Measurements from ENCODE around the gene SLC9A9. TPM values are rescaled to one million over a fixed set of nuclear protein-coding genes. Genes with fewer than 3 reads are reported as not detected.

The SLC9A9 gene
- total RNA-seq, 4 donors from 2014 or later, result 1.1 to 15.9 (median 9.7) TPM

DNA sequence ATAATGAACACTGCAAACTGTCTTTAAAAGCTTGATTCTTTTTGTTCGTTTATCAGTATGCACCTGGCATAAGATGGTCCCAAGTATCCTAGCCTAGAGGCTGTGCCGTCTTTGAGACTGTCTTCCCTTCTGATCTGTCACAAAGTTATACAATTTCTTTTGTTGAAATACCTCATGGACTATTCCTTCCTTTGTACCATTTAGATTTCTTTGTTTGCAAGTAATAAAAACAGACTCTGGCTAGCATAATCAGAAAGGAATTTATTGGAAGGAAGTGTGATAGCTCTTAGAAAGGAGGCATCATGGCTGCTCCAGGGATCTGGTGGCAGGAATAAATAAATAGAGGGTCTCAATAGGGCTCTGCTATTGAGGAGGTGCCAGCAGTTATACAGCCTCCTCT, 280.4 kb downstream of the SLC9A9 start:
- in situ Hi-C loops (cut with MboI; ENCODE audit: low pct_ligation_motif_present in 1 of 4, low pct_unique_long_range_greater_than_20kb in 1 of 4, low sequenced_read_pairs in 3 of 4), result no loop called here
- no peak for DNase-seq

DNA sequence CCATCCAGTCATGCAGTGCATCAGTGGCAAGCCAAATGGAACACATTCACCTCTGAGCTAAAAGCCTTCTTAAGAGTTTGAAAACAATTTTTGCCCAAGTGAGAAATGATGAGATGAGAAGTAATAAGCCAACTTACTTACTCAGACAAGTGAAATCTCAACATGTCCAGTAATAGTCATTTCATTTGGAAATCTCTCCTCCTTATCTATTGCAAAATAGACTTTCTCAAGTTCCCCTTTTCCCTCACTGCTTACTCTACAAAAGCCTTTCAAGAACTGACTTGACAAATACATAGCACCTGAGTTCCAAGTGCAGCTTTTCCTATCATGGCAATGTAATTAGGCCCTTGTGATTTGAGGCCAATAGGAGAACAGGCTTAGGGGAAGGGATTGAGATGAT, 282.3 kb downstream of the SLC9A9 start:
- Histone ChIP-seq H3K27me3 (no peaks in the 10 kb centered on the region), H3K4me1 (peaks cover 0 to 13% (median 7%) of the 10 kb centered on the region in 4 donors), H3K9me3 (no peaks in the 10 kb centered on the region), H3K27ac (no peak overlapping the region), H3K36me3 (no peaks in the 10 kb centered on the region), H3K4me3 (no peak overlapping the region)
- TF ChIP-seq POLR2AphosphoS5 (IDR thresholded peaks at IDR 0.05), result no peak
- TF ChIP-seq, protein P1, sequence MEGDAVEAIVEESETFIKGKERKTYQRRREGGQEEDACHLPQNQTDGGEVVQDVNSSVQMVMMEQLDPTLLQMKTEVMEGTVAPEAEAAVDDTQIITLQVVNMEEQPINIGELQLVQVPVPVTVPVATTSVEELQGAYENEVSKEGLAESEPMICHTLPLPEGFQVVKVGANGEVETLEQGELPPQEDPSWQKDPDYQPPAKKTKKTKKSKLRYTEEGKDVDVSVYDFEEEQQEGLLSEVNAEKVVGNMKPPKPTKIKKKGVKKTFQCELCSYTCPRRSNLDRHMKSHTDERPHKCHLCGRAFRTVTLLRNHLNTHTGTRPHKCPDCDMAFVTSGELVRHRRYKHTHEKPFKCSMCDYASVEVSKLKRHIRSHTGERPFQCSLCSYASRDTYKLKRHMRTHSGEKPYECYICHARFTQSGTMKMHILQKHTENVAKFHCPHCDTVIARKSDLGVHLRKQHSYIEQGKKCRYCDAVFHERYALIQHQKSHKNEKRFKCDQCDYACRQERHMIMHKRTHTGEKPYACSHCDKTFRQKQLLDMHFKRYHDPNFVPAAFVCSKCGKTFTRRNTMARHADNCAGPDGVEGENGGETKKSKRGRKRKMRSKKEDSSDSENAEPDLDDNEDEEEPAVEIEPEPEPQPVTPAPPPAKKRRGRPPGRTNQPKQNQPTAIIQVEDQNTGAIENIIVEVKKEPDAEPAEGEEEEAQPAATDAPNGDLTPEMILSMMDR (IDR thresholded peaks at IDR 0.05), result no peak
- intact Hi-C loops (cut with DNase I; ENCODE audit: low total_unique reads) (no loop called here), in situ Hi-C loops (cut with MboI; ENCODE audit: low pct_ligation_motif_present in 1 of 4, low pct_unique_long_range_greater_than_20kb in 1 of 4, low sequenced_read_pairs in 3 of 4) (no loop called here)
- no peak for DNase-seq

More for the DNA sequence above, 280.4 kb downstream of the SLC9A9 start:
- Histone ChIP-seq H3K4me3 (no peak overlapping the region), H3K27me3 (no peaks in the 10 kb centered on the region), H3K36me3 (no peaks in the 10 kb centered on the region), H3K9me3 (no peaks in the 10 kb centered on the region), H3K4me1 (peaks cover 0 to 13% (median 7%) of the 10 kb centered on the region in 4 donors), H3K27ac (no peak overlapping the region)
- intact Hi-C loops (cut with DNase I; ENCODE audit: low total_unique reads), result no loop called here
- 45 to 53% methylated on average over 2 of the region's 2 CpGs for WGBS, 2 donors (ENCODE audit: low coverage in 1 of 2)
- TF ChIP-seq EP300 (IDR thresholded peaks at IDR 0.05; ENCODE audit: low read depth), result no peak
- TF ChIP-seq, protein P1 (IDR thresholded peaks at IDR 0.05), result no peak
- TF ChIP-seq POLR2AphosphoS5 (IDR thresholded peaks at IDR 0.05), result no peak
- TF ChIP-seq POLR2A (IDR thresholded peaks at IDR 0.05), result no peak

DNA sequence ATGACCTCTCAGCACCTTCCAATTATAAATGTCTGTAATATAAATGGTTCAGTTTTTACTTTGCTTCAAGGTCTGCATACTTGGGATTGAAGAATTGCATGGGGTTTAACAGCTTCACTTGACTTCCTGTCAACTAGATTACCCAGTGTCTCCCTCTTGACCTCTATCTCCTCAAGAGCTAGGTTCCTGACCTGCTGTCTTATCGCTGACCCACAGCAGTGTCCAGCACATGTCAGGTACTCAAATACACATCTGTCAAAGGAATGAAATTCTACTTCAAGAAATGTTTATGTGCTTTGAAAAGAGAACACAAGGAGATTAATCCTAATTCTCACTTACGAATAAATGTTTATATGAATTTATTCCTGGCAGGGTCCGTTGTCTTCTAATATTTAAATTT, 284.5 kb downstream of the SLC9A9 start:
- no peaks in the 10 kb centered on the region for H3K27me3 ChIP-seq

DNA sequence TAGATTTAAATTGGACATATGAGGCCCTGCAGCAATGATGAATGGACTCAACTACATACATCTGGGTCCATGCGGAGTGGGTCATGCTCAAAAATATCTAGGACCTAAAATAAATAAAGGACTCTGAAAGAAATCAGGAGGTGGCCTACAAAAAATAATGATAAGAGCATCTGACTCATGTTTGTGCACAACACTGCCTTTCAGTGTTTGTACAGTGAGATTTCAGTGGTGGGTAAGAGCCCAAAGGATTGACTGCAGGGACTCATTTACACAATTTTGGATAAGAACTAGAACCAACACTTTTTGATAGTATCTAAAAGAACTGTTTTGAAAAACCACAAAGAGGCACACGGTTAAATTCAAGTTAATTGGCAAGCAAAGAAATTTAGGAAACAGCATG, 285.5 kb downstream of the SLC9A9 start:
- Histone ChIP-seq H3K9me3 (peaks cover 0 to 7% of the 10 kb centered on the region in 2 donors), H3K36me3 (no peaks in the 10 kb centered on the region), H3K4me3 (no peak overlapping the region), H3K27ac (no peak overlapping the region), H3K4me1 (peaks cover 0 to 7% (median 5%) of the 10 kb centered on the region in 4 donors), H3K27me3 (no peaks in the 10 kb centered on the region)
- intact Hi-C loops (cut with DNase I; ENCODE audit: low total_unique reads), result no loop called here
- in situ Hi-C loops (cut with MboI; ENCODE audit: low pct_ligation_motif_present in 1 of 4, low pct_unique_long_range_greater_than_20kb in 1 of 4, low sequenced_read_pairs in 3 of 4), result no loop called here
- DNase-seq, result no peak
- WGBS, 2 donors (ENCODE audit: low coverage in 1 of 2), result 78 to 87% methylated on average over 2 of the region's 2 CpGs
- TF ChIP-seq EP300 (IDR thresholded peaks at IDR 0.05; ENCODE audit: low read depth), result no peak
- TF ChIP-seq POLR2AphosphoS5 (IDR thresholded peaks at IDR 0.05), result no peak
- TF ChIP-seq, protein P1 (IDR thresholded peaks at IDR 0.05), result no peak
- TF ChIP-seq POLR2A (IDR thresholded peaks at IDR 0.05), result no peak

More for the DNA sequence above, 284.5 kb downstream of the SLC9A9 start:
- Histone ChIP-seq H3K4me3 (no peak overlapping the region), H3K9me3 (no peaks in the 10 kb centered on the region), H3K36me3 (no peaks in the 10 kb centered on the region), H3K27ac (no peak overlapping the region), H3K4me1 (peaks cover 0 to 13% (median 7%) of the 10 kb centered on the region in 4 donors)
- no peak for DNase-seq
- in situ Hi-C loops (cut with MboI; ENCODE audit: low pct_ligation_motif_present in 1 of 4, low pct_unique_long_range_greater_than_20kb in 1 of 4, low sequenced_read_pairs in 3 of 4) (no loop called here), intact Hi-C loops (cut with DNase I; ENCODE audit: low total_unique reads) (no loop called here)
- WGBS, 2 donors (ENCODE audit: low coverage in 1 of 2), result 72 to 90% methylated on average over 2 to 3 of the region's 3 CpGs
- TF ChIP-seq POLR2AphosphoS5 (IDR thresholded peaks at IDR 0.05) (no peak), EP300 (IDR thresholded peaks at IDR 0.05; ENCODE audit: low read depth) (no peak), POLR2A (IDR thresholded peaks at IDR 0.05) (no peak)
- TF ChIP-seq, protein P1 (IDR thresholded peaks at IDR 0.05), result no peak

All from transverse colon (tissue), 4 donors.